GM23338 (cell line): ENCODE results near the gene IQCM. TPM values are rescaled to one million over a fixed set of nuclear protein-coding genes. Genes with fewer than 3 reads are reported as not detected.
A peak's percentile ranks its signal among the peaks of the same experiment; 100 is the strongest.

Experiments used
- ATAC-seq: fragments of 200-7000 bp; cut with Tn5 transposase; 3 replicates; pipeline ENCODE4 v1.9.1; 2020
- DNase-seq: peaks from one replicate; pipeline ENCODE4 v3.0.0-alpha.2; 2015; ENCODE audit warnings: low spot score
- H2AFZ ChIP-seq: fragments of 200-600 bp; sonication (generic); 2 replicates; pipeline ENCODE4 v1.8.0; 2016; ENCODE audit warnings: antibody characterized with exemption, mild to moderate bottlenecking, moderate library complexity
- H3F3A ChIP-seq: fragments of 200-600 bp; sonication (generic); replicated peaks from 2 replicates; pipeline ENCODE4 v1.8.0; 2017; ENCODE audit warnings: antibody characterized with exemption, mixed run types, low read depth
- H3K27ac ChIP-seq: fragments of 200-600 bp; sonication (generic); 2 replicates; pipeline ENCODE4 v1.6.1; 2016; ENCODE audit warnings: low read depth
- H3K27me3 ChIP-seq: fragments of 200-600 bp; sonication (generic); 2 replicates; pipeline ENCODE4 v1.8.0; 2016; ENCODE audit warnings: mild to moderate bottlenecking, mixed run types, moderate library complexity; ENCODE audit not compliant: insufficient read depth
- H3K36me3 ChIP-seq: fragments of 200-600 bp; sonication (generic); 2 replicates; pipeline ENCODE4 v1.8.0; 2016; ENCODE audit warnings: mild to moderate bottlenecking; ENCODE audit not compliant: insufficient read depth
- H3K4me1 ChIP-seq: fragments of 200-600 bp; sonication (generic); 2 replicates; pipeline ENCODE4 v1.8.0; 2016; ENCODE audit warnings: mild to moderate bottlenecking, moderate library complexity; ENCODE audit not compliant: insufficient read depth
- H3K4me2 ChIP-seq: fragments of 200-600 bp; sonication (generic); 2 replicates; pipeline ENCODE4 v1.7.1; 2017; ENCODE audit warnings: mixed run types
- H3K4me3 ChIP-seq: fragments of 200-600 bp; sonication (generic); 2 replicates; pipeline ENCODE4 v1.6.1; 2016; ENCODE audit warnings: mixed run types
- H3K79me2 ChIP-seq: fragments of 200-600 bp; sonication (generic); replicated peaks from 2 replicates; pipeline ENCODE4 v1.8.0; 2017; ENCODE audit warnings: mild to moderate bottlenecking; ENCODE audit not compliant: insufficient read depth
- H3K9me2 ChIP-seq: fragments of 200-600 bp; sonication (generic); 2 replicates; pipeline ENCODE4 v1.8.0; 2017; ENCODE audit not compliant: insufficient read depth
- H4K20me1 ChIP-seq: fragments of 200-600 bp; sonication (generic); replicated peaks from 2 replicates; pipeline ENCODE4 v1.8.0; 2017; ENCODE audit warnings: mild to moderate bottlenecking; ENCODE audit not compliant: insufficient read depth
- H3K27ac Mint-ChIP-seq: 2 replicates; pipeline ENCODE4 v1.8.0; 2020; ENCODE audit warnings: inconsistent platforms, mild to moderate bottlenecking, moderate library complexity, mixed read lengths
- H3K27me3 Mint-ChIP-seq: 3 replicates; pipeline ENCODE4 v1.8.0; 2022; ENCODE audit warnings: low read depth, mild to moderate bottlenecking, moderate library complexity, mixed read lengths, inconsistent platforms; ENCODE audit not compliant: insufficient read depth, poor library complexity
- H3K36me3 Mint-ChIP-seq: 3 replicates; pipeline ENCODE4 v1.8.0; 2021; ENCODE audit warnings: low read depth, mild to moderate bottlenecking, inconsistent platforms, moderate library complexity, mixed read lengths
- H3K4me1 Mint-ChIP-seq: 3 replicates; pipeline ENCODE4 v1.8.0; 2020; ENCODE audit warnings: mild to moderate bottlenecking, inconsistent platforms, mixed read lengths
- H3K4me3 Mint-ChIP-seq: 3 replicates; pipeline ENCODE4 v1.8.0; 2021; ENCODE audit warnings: moderate library complexity, mild to moderate bottlenecking, inconsistent platforms, mixed read lengths
- H3K9me3 Mint-ChIP-seq: 3 replicates; pipeline ENCODE4 v1.8.0; 2020; ENCODE audit warnings: moderate library complexity, mild to moderate bottlenecking, inconsistent platforms, mixed read lengths
- CREB1 ChIP-seq: fragments of 250-450 bp; sonication (Bioruptor Pico); IDR thresholded peaks from 2 replicates; pipeline ENCODE4 v1.5.0; 2020; ENCODE audit warnings: low read depth, mild to moderate bottlenecking, moderate library complexity
- EZH2 ChIP-seq: fragments of 200-600 bp; sonication (generic); IDR thresholded peaks from one replicate; pipeline ENCODE4 v1.8.0; 2017; ENCODE audit warnings: antibody characterized with exemption, mild to moderate bottlenecking, low read depth; ENCODE audit not compliant: unreplicated experiment
- JUNB ChIP-seq: IDR thresholded peaks from one replicate; pipeline ENCODE4 v1.6.1; 2016; ENCODE audit warnings: antibody characterized with exemption; ENCODE audit not compliant: unreplicated experiment
- NANOG ChIP-seq: IDR thresholded peaks from 2 replicates; pipeline ENCODE4 v1.6.1; 2016; ENCODE audit warnings: antibody characterized with exemption, borderline replicate concordance
- POLR2AphosphoS5 ChIP-seq: IDR thresholded peaks from 2 replicates; pipeline ENCODE4 v1.6.1; 2016; ENCODE audit warnings: antibody characterized with exemption, low read depth
- STAT1 ChIP-seq: IDR thresholded peaks from one replicate; pipeline ENCODE4 v1.6.1; 2016; ENCODE audit warnings: antibody characterized with exemption; ENCODE audit not compliant: unreplicated experiment
- ZNF114 ChIP-seq: fragments of 250-450 bp; sonication (Bioruptor Pico); IDR thresholded peaks from 2 replicates; pipeline ENCODE4 v1.5.0; 2020; ENCODE audit warnings: mild to moderate bottlenecking, moderate library complexity
- ZNF331 ChIP-seq: fragments of 250-450 bp; sonication (Bioruptor Pico); IDR thresholded peaks from 2 replicates; pipeline ENCODE4 v1.5.0; 2020; ENCODE audit warnings: low read depth, mild to moderate bottlenecking, moderate library complexity
- polyA plus RNA-seq: library from polyadenylated mRNA; unstranded; fragments of >200 nt; fragmentation: Nextera tagmentation; extraction: Ambion mirVana; gene quantifications from 2 replicates; pipeline ENCODE4 v1.2.1, GENCODE V29; 2016
- total RNA-seq: library from RNA; depleted of rRNA; stranded (reverse); fragments of >200 nt; shearing (Covaris generic); gene quantifications from 2 replicates; pipeline ENCODE4 v1.2.3, GENCODE V29; 2014
- TF ChIP-seq, protein P1 (sequence below), 2 experiments: fragments of 200-600 bp in 1 of 2; sonication (generic) in 1 of 2; conservative IDR thresholded peaks; 2 replicates each; pipeline versions ENCODE4 v1.5.1 to v1.6.1; 2016 to 2017; ENCODE audit warnings: antibody characterized with exemption in 2 of 2, low read depth in 2 of 2, mild to moderate bottlenecking in 2 of 2, moderate library complexity in 1 of 2
- TF ChIP-seq, protein P2 (sequence below): IDR thresholded peaks from 2 replicates; pipeline ENCODE4 v1.6.1; 2016; ENCODE audit warnings: antibody characterized with exemption
- TF ChIP-seq, protein P3 (sequence below): IDR thresholded peaks from one replicate; pipeline ENCODE4 v1.6.1; 2018; ENCODE audit warnings: antibody characterized with exemption; ENCODE audit not compliant: unreplicated experiment

The IQCM gene
- total and polyA plus RNA-seq, 2 experiments from 2014 or later = not detected

DNA sequence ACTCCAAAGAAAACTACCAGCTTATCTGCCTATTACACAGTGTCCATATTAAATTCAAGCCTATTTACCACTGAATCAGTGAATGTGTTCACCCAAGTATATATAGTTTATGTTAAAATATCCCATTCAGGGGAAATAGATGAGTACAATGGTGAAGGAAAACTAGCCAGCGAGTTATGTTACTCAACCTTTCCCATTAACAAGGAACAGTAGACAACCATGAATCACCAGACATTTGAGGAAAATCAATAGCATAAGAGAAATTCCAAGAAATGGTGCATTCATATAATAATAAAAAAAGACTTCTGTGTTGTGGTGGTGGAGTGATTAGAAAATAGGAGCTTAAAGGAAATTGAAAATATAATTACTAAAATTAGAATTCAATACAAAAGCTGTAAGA, 21.3 kb downstream of the IQCM start:
- H3K36me3 ChIP-seq = no peaks in the 10 kb centered on the region
- no peaks in the 10 kb centered on the region for H3K79me2 ChIP-seq
- Mint-ChIP-seq H3K27ac (no peak overlapping the region), H3K4me1 (no peaks in the 10 kb centered on the region), H3K9me3 (no peaks in the 10 kb centered on the region; the same call in 2 of the 3 replicates), H3K27me3 (no peaks in the 10 kb centered on the region), H3K4me3 (no peak overlapping the region), H3K36me3 (no peaks in the 10 kb centered on the region)
- no peak overlapping the region for H3K4me2 ChIP-seq
- no peaks in the 10 kb centered on the region for H3K9me2 ChIP-seq
- no peak overlapping the region for H3K27ac ChIP-seq
- H3K4me1 ChIP-seq = no peaks in the 10 kb centered on the region
- DNase-seq = no peak
- no peaks in the 10 kb centered on the region for H3K27me3 ChIP-seq
- H3F3A ChIP-seq = no peaks in the 10 kb centered on the region
- TF ChIP-seq CREB1 (CRISPR knock-in tag) = no peak
- TF ChIP-seq NANOG = no peak
- TF ChIP-seq EZH2 = no peak
- TF ChIP-seq, protein P1, sequence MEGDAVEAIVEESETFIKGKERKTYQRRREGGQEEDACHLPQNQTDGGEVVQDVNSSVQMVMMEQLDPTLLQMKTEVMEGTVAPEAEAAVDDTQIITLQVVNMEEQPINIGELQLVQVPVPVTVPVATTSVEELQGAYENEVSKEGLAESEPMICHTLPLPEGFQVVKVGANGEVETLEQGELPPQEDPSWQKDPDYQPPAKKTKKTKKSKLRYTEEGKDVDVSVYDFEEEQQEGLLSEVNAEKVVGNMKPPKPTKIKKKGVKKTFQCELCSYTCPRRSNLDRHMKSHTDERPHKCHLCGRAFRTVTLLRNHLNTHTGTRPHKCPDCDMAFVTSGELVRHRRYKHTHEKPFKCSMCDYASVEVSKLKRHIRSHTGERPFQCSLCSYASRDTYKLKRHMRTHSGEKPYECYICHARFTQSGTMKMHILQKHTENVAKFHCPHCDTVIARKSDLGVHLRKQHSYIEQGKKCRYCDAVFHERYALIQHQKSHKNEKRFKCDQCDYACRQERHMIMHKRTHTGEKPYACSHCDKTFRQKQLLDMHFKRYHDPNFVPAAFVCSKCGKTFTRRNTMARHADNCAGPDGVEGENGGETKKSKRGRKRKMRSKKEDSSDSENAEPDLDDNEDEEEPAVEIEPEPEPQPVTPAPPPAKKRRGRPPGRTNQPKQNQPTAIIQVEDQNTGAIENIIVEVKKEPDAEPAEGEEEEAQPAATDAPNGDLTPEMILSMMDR (conservative IDR thresholded peaks at IDR 0.05; ENCODE audit: low read depth in 2 of 2) = no peak
- no peak for TF ChIP-seq ZNF331 (CRISPR knock-in tag)
- TF ChIP-seq STAT1 = no peak
- TF ChIP-seq ZNF114 = no peak
- H3K4me3 ChIP-seq = no peak overlapping the region
- no peaks in the 10 kb centered on the region for H4K20me1 ChIP-seq
- no peak overlapping the region for H2AFZ ChIP-seq
- no peak for ATAC-seq

DNA sequence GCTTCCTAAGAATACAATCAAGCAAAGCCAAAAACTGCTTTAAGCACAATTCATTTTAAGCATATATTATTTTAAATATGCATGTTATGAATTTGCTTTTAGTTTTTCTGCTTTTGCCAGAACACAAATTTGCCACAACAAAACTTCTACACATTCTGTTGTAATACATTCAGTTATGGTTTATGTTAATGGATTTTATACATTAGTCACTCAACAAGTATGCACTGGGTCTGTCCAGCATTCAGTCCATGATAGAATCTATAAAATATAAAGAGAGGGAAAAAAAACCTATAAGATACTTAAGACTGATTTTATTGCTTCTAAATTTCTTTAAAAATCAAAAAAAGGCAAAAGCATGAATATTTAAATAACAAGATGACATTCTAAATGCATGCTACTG, 22.2 kb downstream of the IQCM start:
- no peak overlapping the region for H3K4me2 ChIP-seq
- H3K27me3 Mint-ChIP-seq = no peaks in the 10 kb centered on the region
- no peaks in the 10 kb centered on the region for H3K9me2 ChIP-seq
- H3K27me3 ChIP-seq = no peaks in the 10 kb centered on the region
- H3K36me3 Mint-ChIP-seq = no peaks in the 10 kb centered on the region
- 0 out of 2 replicates have a peak overlapping the region, but pooled peaks have one; percentile 39 for H2AFZ ChIP-seq
- H3K4me1 ChIP-seq = no peaks in the 10 kb centered on the region
- H3K36me3 ChIP-seq = no peaks in the 10 kb centered on the region
- no peaks in the 10 kb centered on the region; the same call in 2 of the 3 replicates for H3K9me3 Mint-ChIP-seq
- H3K4me1 Mint-ChIP-seq = no peaks in the 10 kb centered on the region
- no peak overlapping the region; the same call in 1 of the 2 replicates for H3K27ac Mint-ChIP-seq
- no peaks in the 10 kb centered on the region for H4K20me1 ChIP-seq
- no peak overlapping the region for H3K4me3 ChIP-seq
- no peak for TF ChIP-seq CREB1 (CRISPR knock-in tag)
- TF ChIP-seq POLR2AphosphoS5 = no peak
- TF ChIP-seq, protein P2, sequence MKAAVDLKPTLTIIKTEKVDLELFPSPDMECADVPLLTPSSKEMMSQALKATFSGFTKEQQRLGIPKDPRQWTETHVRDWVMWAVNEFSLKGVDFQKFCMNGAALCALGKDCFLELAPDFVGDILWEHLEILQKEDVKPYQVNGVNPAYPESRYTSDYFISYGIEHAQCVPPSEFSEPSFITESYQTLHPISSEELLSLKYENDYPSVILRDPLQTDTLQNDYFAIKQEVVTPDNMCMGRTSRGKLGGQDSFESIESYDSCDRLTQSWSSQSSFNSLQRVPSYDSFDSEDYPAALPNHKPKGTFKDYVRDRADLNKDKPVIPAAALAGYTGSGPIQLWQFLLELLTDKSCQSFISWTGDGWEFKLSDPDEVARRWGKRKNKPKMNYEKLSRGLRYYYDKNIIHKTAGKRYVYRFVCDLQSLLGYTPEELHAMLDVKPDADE = no peak
- TF ChIP-seq, protein P3, sequence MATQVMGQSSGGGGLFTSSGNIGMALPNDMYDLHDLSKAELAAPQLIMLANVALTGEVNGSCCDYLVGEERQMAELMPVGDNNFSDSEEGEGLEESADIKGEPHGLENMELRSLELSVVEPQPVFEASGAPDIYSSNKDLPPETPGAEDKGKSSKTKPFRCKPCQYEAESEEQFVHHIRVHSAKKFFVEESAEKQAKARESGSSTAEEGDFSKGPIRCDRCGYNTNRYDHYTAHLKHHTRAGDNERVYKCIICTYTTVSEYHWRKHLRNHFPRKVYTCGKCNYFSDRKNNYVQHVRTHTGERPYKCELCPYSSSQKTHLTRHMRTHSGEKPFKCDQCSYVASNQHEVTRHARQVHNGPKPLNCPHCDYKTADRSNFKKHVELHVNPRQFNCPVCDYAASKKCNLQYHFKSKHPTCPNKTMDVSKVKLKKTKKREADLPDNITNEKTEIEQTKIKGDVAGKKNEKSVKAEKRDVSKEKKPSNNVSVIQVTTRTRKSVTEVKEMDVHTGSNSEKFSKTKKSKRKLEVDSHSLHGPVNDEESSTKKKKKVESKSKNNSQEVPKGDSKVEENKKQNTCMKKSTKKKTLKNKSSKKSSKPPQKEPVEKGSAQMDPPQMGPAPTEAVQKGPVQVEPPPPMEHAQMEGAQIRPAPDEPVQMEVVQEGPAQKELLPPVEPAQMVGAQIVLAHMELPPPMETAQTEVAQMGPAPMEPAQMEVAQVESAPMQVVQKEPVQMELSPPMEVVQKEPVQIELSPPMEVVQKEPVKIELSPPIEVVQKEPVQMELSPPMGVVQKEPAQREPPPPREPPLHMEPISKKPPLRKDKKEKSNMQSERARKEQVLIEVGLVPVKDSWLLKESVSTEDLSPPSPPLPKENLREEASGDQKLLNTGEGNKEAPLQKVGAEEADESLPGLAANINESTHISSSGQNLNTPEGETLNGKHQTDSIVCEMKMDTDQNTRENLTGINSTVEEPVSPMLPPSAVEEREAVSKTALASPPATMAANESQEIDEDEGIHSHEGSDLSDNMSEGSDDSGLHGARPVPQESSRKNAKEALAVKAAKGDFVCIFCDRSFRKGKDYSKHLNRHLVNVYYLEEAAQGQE = no peak
- no peak for TF ChIP-seq ZNF114
- no peak for TF ChIP-seq JUNB
- TF ChIP-seq, protein P1 (conservative IDR thresholded peaks at IDR 0.05; ENCODE audit: low read depth in 2 of 2) = no peak
- no peak for TF ChIP-seq EZH2
- no peak overlapping the region for H3K27ac ChIP-seq
- H3K4me3 Mint-ChIP-seq = no peak overlapping the region
- H3F3A ChIP-seq = no peaks in the 10 kb centered on the region
- ATAC-seq = no peak
- DNase-seq = no peak
- H3K79me2 ChIP-seq = no peaks in the 10 kb centered on the region
